GM12892 (cell line): ENCODE measurements around the gene MAP3K2.

ENCODE experiments used
- POLR2A ChIP-seq: IDR thresholded peaks from 2 replicates; pipeline ENCODE4 v1.6.1; 2011; ENCODE audit warnings: low read depth, low read length, control low read depth
- TAF1 ChIP-seq: IDR thresholded peaks from 2 replicates; pipeline ENCODE4 v1.6.1; 2011; ENCODE audit warnings: low read depth, mild to moderate bottlenecking, control low read depth, low read length, borderline replicate concordance

- TF ChIP-seq POLR2A: no peak
- TF ChIP-seq TAF1: no peak
These were observed 16.9 kb upstream of the MAP3K2 start for GRCh38 chr2:127404466-127405254.
